IMR-90 (cell line): ENCODE results near the gene CMC2. TPM values are rescaled to one million over a fixed set of nuclear protein-coding genes. Genes with fewer than 3 reads are reported as not detected.

Experiments used
- ATAC-seq: fragments of 200-7000 bp; cut with Tn5 transposase; 2 replicates; pipeline ENCODE4 v1.9.1; 2020; ENCODE audit warnings: low read depth, mild to moderate bottlenecking, moderate library complexity
- BruUV-seq: library from RNA; stranded (reverse); fragments of 400-500 nt; replicated peaks from 2 replicates; lab custom pipeline; 2021; lab: Mats Ljungman, UMichigan
- CTCF ChIA-PET: fragments of 300-600 bp; formaldehyde crosslinking; extraction: SDS; loops from one replicate; lab custom pipeline; 2021; ENCODE audit warnings: antibody characterized with exemption; lab: Yijun Ruan, JAX
- POLR2A ChIA-PET: fragments of 300-600 bp; sonication (Branson Sonifier 250); formaldehyde crosslinking; loops from one replicate; lab custom pipeline; 2022; ENCODE audit warnings: antibody characterized with exemption; ENCODE audit not compliant: unreplicated experiment; lab: Charles Lee
- DNase-seq: peaks from one replicate; pipeline ENCODE4 v3.0.0; 2013
- H2AFZ ChIP-seq: replicated peaks from 2 replicates; pipeline ENCODE3; 2013; ENCODE audit warnings: low read length, mild to moderate bottlenecking; ENCODE audit not compliant: poor library complexity
- H2AK5ac ChIP-seq: 2 replicates; pipeline ENCODE4 v1.6.1; 2013; ENCODE audit warnings: low read depth, low read length, inconsistent platforms
- H2AK9ac ChIP-seq: replicated peaks from 2 replicates; pipeline ENCODE3; 2013; ENCODE audit warnings: mild to moderate bottlenecking, low read depth, low read length, moderate library complexity; ENCODE audit not compliant: poor library complexity
- H2BK120ac ChIP-seq: 2 replicates; pipeline ENCODE4 v1.6.1; 2013; ENCODE audit warnings: low read depth, low read length, inconsistent platforms
- H2BK15ac ChIP-seq: 3 replicates; pipeline ENCODE4 v1.6.1; 2013; ENCODE audit warnings: low read depth, low read length, inconsistent platforms
- H2BK20ac ChIP-seq: 2 replicates; pipeline ENCODE4 v1.6.1; 2013; ENCODE audit warnings: low read depth, mild to moderate bottlenecking, inconsistent platforms, low read length, moderate library complexity
- H2BK5ac ChIP-seq: 2 replicates; pipeline ENCODE4 v1.6.1; 2013; ENCODE audit warnings: mild to moderate bottlenecking, low read depth, low read length, inconsistent platforms; ENCODE audit not compliant: poor library complexity, severe bottlenecking
- H3K14ac ChIP-seq: replicated peaks from 2 replicates; pipeline ENCODE4 v1.6.1; 2013; ENCODE audit warnings: low read depth, low read length, inconsistent platforms
- H3K18ac ChIP-seq: 2 replicates; pipeline ENCODE4 v1.6.1; 2013; ENCODE audit warnings: low read depth, low read length, control low read depth
- H3K23ac ChIP-seq: 2 replicates; pipeline ENCODE4 v1.6.1; 2013; ENCODE audit warnings: low read depth, low read length, inconsistent platforms
- H3K27ac ChIP-seq: 2 replicates; pipeline ENCODE4 v1.5.1; 2013; ENCODE audit warnings: mild to moderate bottlenecking, control low read depth, low read length; ENCODE audit not compliant: insufficient read depth
- H3K27me3 ChIP-seq: 2 replicates; pipeline ENCODE4 v1.6.1; 2013; ENCODE audit warnings: low read length; ENCODE audit not compliant: control insufficient read depth, insufficient read depth
- H3K36me3 ChIP-seq: 2 replicates; pipeline ENCODE4 v1.6.1; 2013; ENCODE audit warnings: low read length, mixed read lengths; ENCODE audit not compliant: control insufficient read depth, insufficient read depth
- H3K4ac ChIP-seq: 2 replicates; pipeline ENCODE4 v1.6.1; 2013; ENCODE audit warnings: low read depth, low read length, inconsistent platforms
- H3K4me1 ChIP-seq: 2 replicates; pipeline ENCODE4 v1.6.1; 2013; ENCODE audit warnings: low read length, mixed read lengths; ENCODE audit not compliant: control insufficient read depth, insufficient read depth
- H3K4me2 ChIP-seq: 2 replicates; pipeline ENCODE4 v1.6.1; 2013; ENCODE audit warnings: low read depth, mild to moderate bottlenecking, control low read depth, low read length, moderate library complexity
- H3K4me3 ChIP-seq: 2 replicates; pipeline ENCODE4 v1.5.1; 2013; ENCODE audit warnings: low read depth, mild to moderate bottlenecking, control low read depth, low read length, moderate library complexity; ENCODE audit not compliant: insufficient read depth
- H3K56ac ChIP-seq: 2 replicates; pipeline ENCODE4 v1.6.1; 2013; ENCODE audit warnings: low read length, inconsistent platforms; ENCODE audit not compliant: insufficient read depth; ENCODE audit errors: extremely low read depth
- H3K79me1 ChIP-seq, 2 experiments: 2 replicates each; pipeline ENCODE4 v1.6.1; 2013; ENCODE audit warnings: low read length in 2 of 2, inconsistent platforms in 1 of 2, low read depth in 1 of 2
- H3K9ac ChIP-seq: 2 replicates; pipeline ENCODE4 v1.6.1; 2013; ENCODE audit warnings: low read depth, low read length, control low read depth
- H3K9me1 ChIP-seq: 2 replicates; pipeline ENCODE4 v1.6.1; 2013; ENCODE audit warnings: low read length, inconsistent platforms; ENCODE audit not compliant: insufficient read depth
- H3K9me3 ChIP-seq: 2 replicates; pipeline ENCODE4 v1.6.1; 2013; ENCODE audit warnings: low read length; ENCODE audit not compliant: control insufficient read depth, insufficient read depth
- H4K20me1 ChIP-seq: 2 replicates; pipeline ENCODE4 v1.6.1; 2013; ENCODE audit warnings: low read length, inconsistent platforms; ENCODE audit not compliant: insufficient read depth
- H4K5ac ChIP-seq: 2 replicates; pipeline ENCODE4 v1.6.1; 2013; ENCODE audit warnings: mild to moderate bottlenecking, low read depth, low read length, control low read depth
- H4K8ac ChIP-seq, 2 experiments: 2 replicates each; pipeline ENCODE4 v1.6.1; 2013; ENCODE audit warnings: low read depth in 2 of 2, low read length in 2 of 2, control low read depth in 1 of 2, inconsistent platforms in 1 of 2
- H4K91ac ChIP-seq: 2 replicates; pipeline ENCODE4 v1.6.1; 2013; ENCODE audit warnings: low read depth, low read length, inconsistent platforms; ENCODE audit not compliant: insufficient read depth
- BHLHE40 ChIP-seq: fragments of 150-350 bp; IDR thresholded peaks from 2 replicates; pipeline ENCODE4 v1.6.1; 2016; ENCODE audit warnings: mild to moderate bottlenecking, low read depth, low read length
- CEBPB ChIP-seq: IDR thresholded peaks from 2 replicates; pipeline ENCODE4 v1.6.1; 2012; ENCODE audit warnings: low read depth, low read length, improper control_type of control experiment
- CHD1 ChIP-seq: IDR thresholded peaks from 2 replicates; pipeline ENCODE4 v1.6.1; 2012; ENCODE audit warnings: low read depth, low read length, improper control_type of control experiment
- FOS ChIP-seq: fragments of 150-350 bp; IDR thresholded peaks from 2 replicates; pipeline ENCODE4 v1.6.1; 2016; ENCODE audit warnings: low read depth, low read length
- MAFK ChIP-seq: IDR thresholded peaks from 2 replicates; pipeline ENCODE4 v1.6.1; 2012; ENCODE audit warnings: low read depth, low read length, improper control_type of control experiment
- MAZ ChIP-seq: IDR thresholded peaks from 2 replicates; pipeline ENCODE4 v1.6.1; 2012; ENCODE audit warnings: low read depth, mild to moderate bottlenecking, low read length, improper control_type of control experiment, moderate library complexity, borderline replicate concordance
- MXI1 ChIP-seq: IDR thresholded peaks from 2 replicates; pipeline ENCODE4 v1.6.1; 2012; ENCODE audit warnings: low read depth, mild to moderate bottlenecking, low read length, moderate library complexity, borderline replicate concordance
- NFE2L2 ChIP-seq: fragments of 150-350 bp; IDR thresholded peaks from 2 replicates; pipeline ENCODE4 v1.6.1; 2016; ENCODE audit warnings: low read depth, mild to moderate bottlenecking, low read length
- POLR2A ChIP-seq: IDR thresholded peaks from 2 replicates; pipeline ENCODE4 v1.6.1; 2012; ENCODE audit warnings: mild to moderate bottlenecking, low read depth, low read length
- RAD21 ChIP-seq: IDR thresholded peaks from 2 replicates; pipeline ENCODE4 v1.6.1; 2012; ENCODE audit warnings: low read length, improper control_type of control experiment
- RCOR1 ChIP-seq: IDR thresholded peaks from 2 replicates; pipeline ENCODE4 v1.6.1; 2012; ENCODE audit warnings: mild to moderate bottlenecking, low read length, improper control_type of control experiment; ENCODE audit not compliant: insufficient replicate concordance
- RFX5 ChIP-seq: IDR thresholded peaks from 2 replicates; pipeline ENCODE4 v1.8.0; 2012; ENCODE audit warnings: low read depth, mild to moderate bottlenecking, low read length, moderate library complexity
- WGBS, 2 experiments: methylation state at CpG; one replicate each; pipeline versions ENCODE4 v1.1.5 to v1.1.7; 2013; ENCODE audit warnings: missing lambda C conversion rate in 2 of 2; ENCODE audit not compliant: insufficient read length in 1 of 2; ENCODE audit errors: extremely low coverage in 2 of 2; 5-methylcytosine and 5-hydroxymethylcytosine counted together
- dilution Hi-C: fragments of 300-500 bp; cut with HindIII; formaldehyde crosslinking; loops from one replicate; pipeline ENCODE4 v1.14.3; 2018; ENCODE audit warnings: low sequenced_read_pairs; ENCODE audit not compliant: unreplicated experiment
- in situ Hi-C: fragments of 300-500 bp; cut with MboI; formaldehyde crosslinking; loops from 3 replicates; pipeline ENCODE4 v1.14.3; 2019; ENCODE audit warnings: low sequenced_read_pairs, inconsistent platforms, mixed read lengths
- intact Hi-C: fragments of 100-400 bp; cut with micrococcal nuclease; formaldehyde crosslinking; loops from 2 replicates; pipeline ENCODE4 v1.10.0; 2022
- polyA plus RNA-seq, 3 experiments: library from polyadenylated mRNA; depleted of rRNA; stranded (reverse); fragments of >200 nt; gene quantifications; 2 replicates each; pipeline ENCODE4 v1.2.3, GENCODE V29; 2012; ENCODE audit warnings: low replicate concordance in 1 of 3
- total RNA-seq: library from RNA; depleted of rRNA; stranded (reverse); fragments of >200 nt; gene quantifications from 2 replicates; pipeline ENCODE4 v1.2.3, GENCODE V29; 2012
- TF ChIP-seq, protein P1 (sequence below): fragments of 150-350 bp; IDR thresholded peaks from 2 replicates; pipeline ENCODE4 v1.6.1; 2016; ENCODE audit warnings: low read depth, mild to moderate bottlenecking, low read length, moderate library complexity, borderline replicate concordance
- TF ChIP-seq, protein P2 (sequence below): fragments of 150-350 bp; IDR thresholded peaks from 2 replicates; pipeline ENCODE4 v1.6.1; 2017; ENCODE audit warnings: mild to moderate bottlenecking, antibody characterized with exemption, low read length, low read depth
- TF ChIP-seq, protein P3 (sequence below): conservative IDR thresholded peaks from 2 replicates; pipeline ENCODE4 v1.5.1; 2012; ENCODE audit warnings: mild to moderate bottlenecking, low read depth, low read length, improper control_type of control experiment

CMC2 gene
- total and polyA plus RNA-seq, 2 of the 4 experiments (the other 2 are of a cell fraction): 57.0 to 104 TPM

DNA sequence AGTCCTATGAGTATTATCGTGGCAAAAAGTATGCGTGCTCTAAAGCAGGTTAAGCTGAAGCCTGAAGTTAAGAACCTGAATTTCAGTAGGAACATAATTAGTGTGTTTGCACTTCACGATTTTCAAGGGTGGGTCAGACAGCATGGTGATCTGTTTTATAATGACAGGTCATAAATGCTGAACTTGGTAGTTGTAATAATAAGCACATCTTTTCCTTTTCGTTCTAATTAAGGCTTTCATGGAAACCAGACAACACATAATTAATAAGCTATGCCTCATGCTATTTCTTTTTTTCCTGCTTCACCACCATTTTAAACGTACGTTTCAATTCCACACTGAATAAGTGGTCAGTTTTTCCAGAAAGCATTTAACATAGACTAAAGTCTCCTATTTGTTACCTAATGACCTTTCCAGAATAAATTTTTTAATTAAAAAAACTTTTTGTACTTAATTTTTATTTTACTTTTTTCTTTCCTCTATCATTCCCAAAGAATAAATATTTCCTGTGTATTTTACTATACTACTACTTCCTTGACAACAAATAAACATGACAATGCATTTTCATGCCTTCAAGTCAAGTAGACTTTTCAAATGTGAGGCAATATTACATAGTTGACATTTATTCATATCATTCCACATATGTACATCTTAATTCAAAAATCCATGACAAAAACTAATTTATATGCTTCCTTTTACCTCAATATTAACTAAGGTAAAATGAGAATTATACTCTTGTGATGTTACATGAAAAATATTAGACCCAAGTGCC lies 22.4 kb downstream of the CMC2 start:
- Histone ChIP-seq H3K14ac (no peak overlapping the region), H3K23ac (no peak overlapping the region), H3K4me2 (no peak overlapping the region), H2AK5ac (no peak overlapping the region), H2AFZ (no peak overlapping the region), H3K9ac (no peak overlapping the region), H3K36me3 (peaks cover 9% of the 10 kb centered on the region), H3K9me3 (no peaks in the 10 kb centered on the region), H3K9me1 (peaks cover 4% of the 10 kb centered on the region; the same call in 1 of the 2 replicates), H4K20me1 (no peaks in the 10 kb centered on the region), H2BK120ac (no peak overlapping the region), H2BK20ac (no peak overlapping the region), H3K56ac (no peak overlapping the region), H3K18ac (no peak overlapping the region), H3K4me1 (peaks cover 3% of the 10 kb centered on the region; the same call in 1 of the 2 replicates), H4K5ac (no peak overlapping the region), H3K27ac (no peak overlapping the region), H2AK9ac (no peak overlapping the region), H3K79me1 (peaks cover 35 to 45% of the 10 kb centered on the region in 2 experiments), H2BK15ac (no peak overlapping the region), H3K4ac (no peak overlapping the region), H3K27me3 (no peaks in the 10 kb centered on the region), H2BK5ac (no peak overlapping the region), H4K8ac (no peak overlapping the region), H4K91ac (no peak overlapping the region), H3K4me3 (no peak overlapping the region)
- in situ Hi-C loops (no loop called here), intact Hi-C loops (no loop called here), dilution Hi-C loops (no loop called here)
- ATAC-seq (no peak), DNase-seq (no peak)
- POLR2A ChIA-PET: no interaction called here
- 100% methylated on average over 1 of the region's 6 CpGs; no CpG with 5 or more reads in 1 of the 2 experiments for WGBS, 2 experiments
- BruUV-seq: no TSS peak
- CTCF ChIA-PET: no interaction called here
- no peak for TF ChIP-seq BHLHE40
- no peak for TF ChIP-seq RFX5
- no peak for TF ChIP-seq NFE2L2
- TF ChIP-seq, protein P1, sequence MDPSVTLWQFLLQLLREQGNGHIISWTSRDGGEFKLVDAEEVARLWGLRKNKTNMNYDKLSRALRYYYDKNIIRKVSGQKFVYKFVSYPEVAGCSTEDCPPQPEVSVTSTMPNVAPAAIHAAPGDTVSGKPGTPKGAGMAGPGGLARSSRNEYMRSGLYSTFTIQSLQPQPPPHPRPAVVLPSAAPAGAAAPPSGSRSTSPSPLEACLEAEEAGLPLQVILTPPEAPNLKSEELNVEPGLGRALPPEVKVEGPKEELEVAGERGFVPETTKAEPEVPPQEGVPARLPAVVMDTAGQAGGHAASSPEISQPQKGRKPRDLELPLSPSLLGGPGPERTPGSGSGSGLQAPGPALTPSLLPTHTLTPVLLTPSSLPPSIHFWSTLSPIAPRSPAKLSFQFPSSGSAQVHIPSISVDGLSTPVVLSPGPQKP: no peak
- no peak for TF ChIP-seq MAZ
- TF ChIP-seq, protein P2, sequence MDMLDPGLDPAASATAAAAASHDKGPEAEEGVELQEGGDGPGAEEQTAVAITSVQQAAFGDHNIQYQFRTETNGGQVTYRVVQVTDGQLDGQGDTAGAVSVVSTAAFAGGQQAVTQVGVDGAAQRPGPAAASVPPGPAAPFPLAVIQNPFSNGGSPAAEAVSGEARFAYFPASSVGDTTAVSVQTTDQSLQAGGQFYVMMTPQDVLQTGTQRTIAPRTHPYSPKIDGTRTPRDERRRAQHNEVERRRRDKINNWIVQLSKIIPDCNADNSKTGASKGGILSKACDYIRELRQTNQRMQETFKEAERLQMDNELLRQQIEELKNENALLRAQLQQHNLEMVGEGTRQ: no peak
- TF ChIP-seq MAFK: no peak
- no peak for TF ChIP-seq CHD1
- no peak for TF ChIP-seq RCOR1
- TF ChIP-seq CEBPB: no peak
- no peak for TF ChIP-seq RAD21
- TF ChIP-seq POLR2A: no peak
- TF ChIP-seq, protein P3, sequence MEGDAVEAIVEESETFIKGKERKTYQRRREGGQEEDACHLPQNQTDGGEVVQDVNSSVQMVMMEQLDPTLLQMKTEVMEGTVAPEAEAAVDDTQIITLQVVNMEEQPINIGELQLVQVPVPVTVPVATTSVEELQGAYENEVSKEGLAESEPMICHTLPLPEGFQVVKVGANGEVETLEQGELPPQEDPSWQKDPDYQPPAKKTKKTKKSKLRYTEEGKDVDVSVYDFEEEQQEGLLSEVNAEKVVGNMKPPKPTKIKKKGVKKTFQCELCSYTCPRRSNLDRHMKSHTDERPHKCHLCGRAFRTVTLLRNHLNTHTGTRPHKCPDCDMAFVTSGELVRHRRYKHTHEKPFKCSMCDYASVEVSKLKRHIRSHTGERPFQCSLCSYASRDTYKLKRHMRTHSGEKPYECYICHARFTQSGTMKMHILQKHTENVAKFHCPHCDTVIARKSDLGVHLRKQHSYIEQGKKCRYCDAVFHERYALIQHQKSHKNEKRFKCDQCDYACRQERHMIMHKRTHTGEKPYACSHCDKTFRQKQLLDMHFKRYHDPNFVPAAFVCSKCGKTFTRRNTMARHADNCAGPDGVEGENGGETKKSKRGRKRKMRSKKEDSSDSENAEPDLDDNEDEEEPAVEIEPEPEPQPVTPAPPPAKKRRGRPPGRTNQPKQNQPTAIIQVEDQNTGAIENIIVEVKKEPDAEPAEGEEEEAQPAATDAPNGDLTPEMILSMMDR: no peak
- TF ChIP-seq MXI1: no peak
- TF ChIP-seq FOS: no peak
